ENCODE results near the gene CANT1. TPM values are rescaled to one million over a fixed set of nuclear protein-coding genes. Genes with fewer than 3 reads are reported as not detected.

The CANT1 gene
- total RNA-seq, 1 donor from 2014 or later, result 72.1 TPM

DNA sequence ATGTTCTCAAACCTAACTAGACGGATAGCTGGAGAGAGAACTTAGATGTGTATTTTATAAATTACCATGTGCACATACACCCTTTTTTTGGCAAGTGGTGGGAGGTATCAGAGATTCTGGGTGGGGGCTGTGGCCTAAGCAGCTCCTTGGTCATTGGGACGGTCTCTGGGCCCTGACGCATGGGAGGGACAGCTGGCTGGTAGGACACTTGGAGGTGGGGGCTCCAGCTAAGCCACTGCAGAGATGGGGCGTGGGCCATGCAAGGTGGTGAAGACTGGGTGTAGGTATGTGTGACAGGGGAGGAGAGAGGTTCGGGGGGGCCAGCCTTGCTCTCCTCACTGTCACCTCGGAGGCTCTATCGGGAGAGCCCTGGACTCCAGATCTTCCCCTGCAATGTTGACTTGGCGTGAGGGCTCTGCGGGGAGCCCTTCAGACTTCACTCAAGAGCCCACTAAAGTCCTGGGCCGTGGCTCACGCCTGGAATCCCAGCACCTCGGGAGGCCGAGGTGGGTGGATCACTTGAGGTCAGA lies 31.5 kb upstream of the CANT1 start:
- H3K9ac ChIP-seq (ENCODE audit: low read length), result no peak overlapping the region
- FAIRE-seq, result no peak
- no peaks in the 10 kb centered on the region for H3K79me2 ChIP-seq (ENCODE audit: insufficient read depth, low read length)
- H3K9me3 Mint-ChIP-seq (ENCODE audit: unreplicated experiment), result peaks cover 2% of the 10 kb centered on the region
- no peaks in the 10 kb centered on the region for H3K36me3 Mint-ChIP-seq (ENCODE audit: low read depth, unreplicated experiment)
- H3K27me3 Mint-ChIP-seq (ENCODE audit: low read depth, unreplicated experiment), result peaks cover 34% of the 10 kb centered on the region
- no peak overlapping the region for H3K27ac Mint-ChIP-seq (ENCODE audit: unreplicated experiment)
- no peak for DNase-seq (ENCODE audit: low read depth)
- H3K27ac ChIP-seq (ENCODE audit: low read depth, low read length), result no peak overlapping the region
- H3K27me3 ChIP-seq (ENCODE audit: insufficient read depth, low read length), result peaks cover 2% of the 10 kb centered on the region
- H4K20me1 ChIP-seq (ENCODE audit: insufficient read depth, low read length), result peaks cover 8% of the 10 kb centered on the region
- H3K4me2 ChIP-seq (ENCODE audit: low read length), result no peak overlapping the region
- H3K36me3 ChIP-seq (ENCODE audit: insufficient read depth, low read length), result no peaks in the 10 kb centered on the region
- no peak overlapping the region for H3K4me3 Mint-ChIP-seq (ENCODE audit: unreplicated experiment)
- no peaks in the 10 kb centered on the region for H3K9me3 ChIP-seq (ENCODE audit: insufficient read depth, low read depth, low read length)
- TF ChIP-seq, protein P1, sequence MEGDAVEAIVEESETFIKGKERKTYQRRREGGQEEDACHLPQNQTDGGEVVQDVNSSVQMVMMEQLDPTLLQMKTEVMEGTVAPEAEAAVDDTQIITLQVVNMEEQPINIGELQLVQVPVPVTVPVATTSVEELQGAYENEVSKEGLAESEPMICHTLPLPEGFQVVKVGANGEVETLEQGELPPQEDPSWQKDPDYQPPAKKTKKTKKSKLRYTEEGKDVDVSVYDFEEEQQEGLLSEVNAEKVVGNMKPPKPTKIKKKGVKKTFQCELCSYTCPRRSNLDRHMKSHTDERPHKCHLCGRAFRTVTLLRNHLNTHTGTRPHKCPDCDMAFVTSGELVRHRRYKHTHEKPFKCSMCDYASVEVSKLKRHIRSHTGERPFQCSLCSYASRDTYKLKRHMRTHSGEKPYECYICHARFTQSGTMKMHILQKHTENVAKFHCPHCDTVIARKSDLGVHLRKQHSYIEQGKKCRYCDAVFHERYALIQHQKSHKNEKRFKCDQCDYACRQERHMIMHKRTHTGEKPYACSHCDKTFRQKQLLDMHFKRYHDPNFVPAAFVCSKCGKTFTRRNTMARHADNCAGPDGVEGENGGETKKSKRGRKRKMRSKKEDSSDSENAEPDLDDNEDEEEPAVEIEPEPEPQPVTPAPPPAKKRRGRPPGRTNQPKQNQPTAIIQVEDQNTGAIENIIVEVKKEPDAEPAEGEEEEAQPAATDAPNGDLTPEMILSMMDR (IDR thresholded peaks at IDR 0.05; ENCODE audit: insufficient read depth, low read depth, low read length), result no peak
- TF ChIP-seq EZH2 (IDR thresholded peaks at IDR 0.05; ENCODE audit: insufficient read depth, low read length), result no peak
- H2AFZ ChIP-seq (ENCODE audit: low read depth, low read length), result no peak overlapping the region
- peaks cover 7% of the 10 kb centered on the region for H3K4me1 ChIP-seq (ENCODE audit: insufficient read depth, low read length)
- H3K4me1 Mint-ChIP-seq (ENCODE audit: low read depth, unreplicated experiment), result no peaks in the 10 kb centered on the region
- H3K4me3 ChIP-seq (ENCODE audit: insufficient read depth, low read depth, low read length), result no peak overlapping the region

DNA sequence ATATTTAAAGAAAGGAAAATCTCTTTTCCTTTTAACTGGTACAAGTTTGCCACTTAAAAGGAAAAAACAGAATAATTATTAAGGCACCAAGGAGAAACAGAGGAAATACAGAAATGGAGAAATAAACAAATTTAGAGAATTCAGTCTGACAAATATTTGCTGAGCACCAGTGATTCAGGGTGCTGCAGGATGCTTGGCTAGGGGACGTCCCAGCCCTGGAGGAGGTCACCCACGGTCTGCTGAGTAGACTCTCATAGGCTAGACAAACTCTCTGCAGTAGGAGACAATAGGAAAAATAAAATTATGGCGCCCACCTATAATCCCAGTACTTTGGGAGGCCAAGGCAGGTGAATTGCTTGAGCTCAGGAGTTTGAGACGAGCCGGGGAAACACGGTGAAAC lies 30.3 kb upstream of the CANT1 start:
- Histone ChIP-seq H4K20me1 (ENCODE audit: insufficient read depth, low read length) (peaks cover 8% of the 10 kb centered on the region), H3K4me2 (ENCODE audit: low read length) (no peak overlapping the region), H3K9me3 (ENCODE audit: insufficient read depth, low read depth, low read length) (no peaks in the 10 kb centered on the region), H3K36me3 (ENCODE audit: insufficient read depth, low read length) (no peaks in the 10 kb centered on the region), H3K4me3 (ENCODE audit: insufficient read depth, low read depth, low read length) (no peak overlapping the region), H3K9ac (ENCODE audit: low read length) (no peak overlapping the region), H2AFZ (ENCODE audit: low read depth, low read length) (no peak overlapping the region), H3K27ac (ENCODE audit: low read depth, low read length) (no peak overlapping the region), H3K27me3 (ENCODE audit: insufficient read depth, low read length) (peaks cover 1% of the 10 kb centered on the region), H3K79me2 (ENCODE audit: insufficient read depth, low read length) (no peaks in the 10 kb centered on the region), H3K4me1 (ENCODE audit: insufficient read depth, low read length) (peaks cover 11% of the 10 kb centered on the region)
- peaks cover 22% of the 10 kb centered on the region for H3K27me3 Mint-ChIP-seq (ENCODE audit: low read depth, unreplicated experiment)
- H3K4me1 Mint-ChIP-seq (ENCODE audit: low read depth, unreplicated experiment), result no peaks in the 10 kb centered on the region
- H3K4me3 Mint-ChIP-seq (ENCODE audit: unreplicated experiment), result no peak overlapping the region
- DNase-seq (ENCODE audit: low read depth) (no peak), FAIRE-seq (no peak)
- no peaks in the 10 kb centered on the region for H3K36me3 Mint-ChIP-seq (ENCODE audit: low read depth, unreplicated experiment)
- H3K27ac Mint-ChIP-seq (ENCODE audit: unreplicated experiment), result no peak overlapping the region
- H3K9me3 Mint-ChIP-seq (ENCODE audit: unreplicated experiment), result peaks cover 2% of the 10 kb centered on the region
- TF ChIP-seq EZH2 (IDR thresholded peaks at IDR 0.05; ENCODE audit: insufficient read depth, low read length), result no peak
- TF ChIP-seq, protein P1 (IDR thresholded peaks at IDR 0.05; ENCODE audit: insufficient read depth, low read depth, low read length), result no peak

DNA sequence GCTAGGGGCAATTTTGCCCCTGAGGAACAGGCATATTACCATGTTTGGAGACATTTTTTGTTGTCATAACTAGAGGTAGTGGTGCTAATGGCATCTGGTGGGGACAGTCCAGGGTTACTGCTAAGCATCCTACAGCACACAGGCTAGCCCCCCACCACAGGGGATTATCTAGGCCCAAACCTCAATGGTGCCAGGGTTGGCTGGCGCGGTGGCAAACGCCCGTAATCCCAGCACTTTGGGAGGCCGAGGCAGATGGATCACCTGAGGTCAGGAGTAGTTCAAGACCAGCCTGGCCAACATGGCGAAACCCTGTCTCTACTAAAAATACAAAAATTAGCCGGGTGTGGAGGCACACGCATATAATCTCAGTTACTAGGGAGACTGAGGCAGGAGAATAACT lies 29.6 kb upstream of the CANT1 start:
- Histone ChIP-seq H3K9me3 (ENCODE audit: insufficient read depth, low read depth, low read length) (no peaks in the 10 kb centered on the region), H3K27ac (ENCODE audit: low read depth, low read length) (no peak overlapping the region), H3K36me3 (ENCODE audit: insufficient read depth, low read length) (no peaks in the 10 kb centered on the region), H3K4me1 (ENCODE audit: insufficient read depth, low read length) (peaks cover 11% of the 10 kb centered on the region), H3K9ac (ENCODE audit: low read length) (no peak overlapping the region), H3K4me2 (ENCODE audit: low read length) (no peak overlapping the region), H3K4me3 (ENCODE audit: insufficient read depth, low read depth, low read length) (no peak overlapping the region), H2AFZ (ENCODE audit: low read depth, low read length) (no peak overlapping the region), H3K79me2 (ENCODE audit: insufficient read depth, low read length) (no peaks in the 10 kb centered on the region), H3K27me3 (ENCODE audit: insufficient read depth, low read length) (no peaks in the 10 kb centered on the region), H4K20me1 (ENCODE audit: insufficient read depth, low read length) (peaks cover 8% of the 10 kb centered on the region)
- H3K4me1 Mint-ChIP-seq (ENCODE audit: low read depth, unreplicated experiment), result no peaks in the 10 kb centered on the region
- DNase-seq (ENCODE audit: low read depth), result no peak
- TF ChIP-seq, protein P1 (IDR thresholded peaks at IDR 0.05; ENCODE audit: insufficient read depth, low read depth, low read length), result no peak
- TF ChIP-seq EZH2 (IDR thresholded peaks at IDR 0.05; ENCODE audit: insufficient read depth, low read length), result no peak
- H3K9me3 Mint-ChIP-seq (ENCODE audit: unreplicated experiment), result peaks cover 2% of the 10 kb centered on the region
- no peak for FAIRE-seq
- H3K27ac Mint-ChIP-seq (ENCODE audit: unreplicated experiment), result no peak overlapping the region
- peaks cover 15% of the 10 kb centered on the region for H3K27me3 Mint-ChIP-seq (ENCODE audit: low read depth, unreplicated experiment)
- no peak overlapping the region for H3K4me3 Mint-ChIP-seq (ENCODE audit: unreplicated experiment)
- no peaks in the 10 kb centered on the region for H3K36me3 Mint-ChIP-seq (ENCODE audit: low read depth, unreplicated experiment)

All from astrocyte (in vitro differentiated cells and primary cell).